Liver (tissue), 9 donors: Measurements from ENCODE around the gene IRF9. TPM values are rescaled to one million over a fixed set of nuclear protein-coding genes. Genes with fewer than 3 reads are reported as not detected.

Experiments used
- DNase-seq: peaks from one replicate; pipeline ENCODE4 v3.0.0-alpha.2; 2017; ENCODE audit warnings: low spot score
- H3K27ac ChIP-seq, 2 donors: one replicate each; pipeline ENCODE4 v1.7.0; 2013; ENCODE audit warnings: inconsistent platforms in 2 of 2, low read length in 2 of 2, control low read depth in 1 of 2, low read depth in 1 of 2, mild to moderate bottlenecking in 1 of 2
- H3K27me3 ChIP-seq, 4 donors: one replicate each; pipeline versions ENCODE4 v1.6.1 to v1.7.0; 2013; ENCODE audit warnings: low read length in 3 of 4, inconsistent platforms in 1 of 4, mild to moderate bottlenecking in 1 of 4, moderate library complexity in 1 of 4; ENCODE audit not compliant: control insufficient read depth in 4 of 4, insufficient read depth in 4 of 4
- H3K36me3 ChIP-seq, 4 donors: one replicate each; pipeline versions ENCODE4 v1.6.1 to v1.7.0; 2013; ENCODE audit warnings: low read length in 3 of 4, mild to moderate bottlenecking in 3 of 4, low read depth in 1 of 4, moderate library complexity in 1 of 4; ENCODE audit not compliant: control insufficient read depth in 4 of 4, insufficient read depth in 3 of 4
- H3K4me1 ChIP-seq, 4 donors: one replicate each; pipeline versions ENCODE4 v1.6.1 to v1.7.0; 2013; ENCODE audit warnings: low read length in 3 of 4, mild to moderate bottlenecking in 3 of 4, moderate library complexity in 1 of 4; ENCODE audit not compliant: control insufficient read depth in 4 of 4, insufficient read depth in 4 of 4
- H3K4me3 ChIP-seq, 3 donors: one replicate each; pipeline versions ENCODE4 v1.6.1 to v1.7.0; 2013; ENCODE audit warnings: low read length in 3 of 3, control low read depth in 1 of 3, low read depth in 1 of 3, mild to moderate bottlenecking in 1 of 3
- H3K9ac ChIP-seq, 2 donors: one replicate each; pipeline ENCODE4 v1.7.0; 2013; ENCODE audit warnings: low read length in 2 of 2, mild to moderate bottlenecking in 2 of 2, moderate library complexity in 2 of 2, control low read depth in 1 of 2, low read depth in 1 of 2
- H3K9me3 ChIP-seq, 4 donors: one replicate each; pipeline versions ENCODE4 v1.6.1 to v1.7.0; 2013; ENCODE audit warnings: low read length in 3 of 4; ENCODE audit not compliant: control insufficient read depth in 4 of 4
- EGR1 ChIP-seq, 2 donors: IDR thresholded peaks; 2 replicates each; pipeline ENCODE4 v1.6.1; 2016 to 2018; ENCODE audit warnings: antibody characterized with exemption in 2 of 2, low read depth in 2 of 2
- FOXA1 ChIP-seq: IDR thresholded peaks from 2 replicates; pipeline ENCODE4 v1.6.1; 2016; ENCODE audit warnings: antibody characterized with exemption
- FOXA2 ChIP-seq: IDR thresholded peaks from 2 replicates; pipeline ENCODE4 v1.6.1; 2016; ENCODE audit warnings: antibody characterized with exemption
- GABPA ChIP-seq, 2 donors: IDR thresholded peaks in 1 of 2; conservative IDR thresholded peaks in 1 of 2; 2 replicates each; pipeline ENCODE4 v1.6.1; 2016; ENCODE audit warnings: antibody characterized with exemption in 2 of 2, mild to moderate bottlenecking in 1 of 2, moderate library complexity in 1 of 2
- HNF4A ChIP-seq, 2 donors: conservative IDR thresholded peaks; 2 replicates each; pipeline ENCODE4 v1.6.1; 2016; ENCODE audit warnings: antibody characterized with exemption in 2 of 2, mild to moderate bottlenecking in 2 of 2
- HNF4G ChIP-seq: IDR thresholded peaks from 2 replicates; pipeline ENCODE4 v1.6.1; 2016; ENCODE audit warnings: antibody characterized with exemption
- JUND ChIP-seq, 2 donors: IDR thresholded peaks; 2 replicates each; pipeline ENCODE4 v1.6.1; 2016; ENCODE audit warnings: antibody characterized with exemption in 2 of 2
- NR2F2 ChIP-seq: IDR thresholded peaks from 2 replicates; pipeline ENCODE4 v1.6.1; 2016; ENCODE audit warnings: antibody characterized with exemption
- RAD21 ChIP-seq, 2 donors: IDR thresholded peaks; 2 replicates each; pipeline ENCODE4 v1.6.1; 2016; ENCODE audit warnings: antibody characterized with exemption in 2 of 2, mild to moderate bottlenecking in 2 of 2
- RXRA ChIP-seq, 2 donors: IDR thresholded peaks; 2 replicates each; pipeline ENCODE4 v1.6.1; 2017 to 2018; ENCODE audit warnings: antibody characterized with exemption in 2 of 2, mild to moderate bottlenecking in 1 of 2
- SP1 ChIP-seq: IDR thresholded peaks from 2 replicates; pipeline ENCODE4 v1.6.1; 2018; ENCODE audit warnings: antibody characterized with exemption, mild to moderate bottlenecking
- TAF1 ChIP-seq: conservative IDR thresholded peaks from 2 replicates; pipeline ENCODE4 v1.6.1; 2016; ENCODE audit warnings: antibody characterized with exemption, mild to moderate bottlenecking
- YY1 ChIP-seq: IDR thresholded peaks from 2 replicates; pipeline ENCODE4 v1.6.1; 2016; ENCODE audit warnings: antibody characterized with exemption, mild to moderate bottlenecking
- WGBS: extraction: QIAGEN DNeasy Blood & Tissue Kit; methylation state at CpG from one replicate; pipeline ENCODE4 v1.1.7; 2013; 5-methylcytosine and 5-hydroxymethylcytosine counted together
- polyA plus RNA-seq, 2 donors: library from polyadenylated mRNA; stranded (reverse) in 1 of 2; unstranded in 1 of 2; fragments of 200-250 nt in 1 of 2; fragments of >200 nt in 1 of 2; fragmentation: Nextera tagmentation in 1 of 2; extraction: Ambion mirVana in 1 of 2; gene quantifications; one replicate each; pipeline versions ENCODE4 v1.2.1 to v1.2.3, GENCODE V29; 2013 to 2015
- total RNA-seq, 2 donors: library from RNA; depleted of rRNA; stranded (reverse); fragments of >200 nt; gene quantifications; one replicate each; pipeline ENCODE4 v1.2.3, GENCODE V29; 2014
- TF ChIP-seq, protein P1 (sequence below): IDR thresholded peaks from 2 replicates; pipeline ENCODE4 v1.6.1; 2016; ENCODE audit warnings: antibody characterized with exemption
- TF ChIP-seq, protein P2 (sequence below): IDR thresholded peaks from 2 replicates; pipeline ENCODE4 v1.6.1; 2016; ENCODE audit warnings: antibody characterized with exemption
- TF ChIP-seq, protein P3 (sequence below): fragments of 150-350 bp; IDR thresholded peaks from 2 replicates; pipeline ENCODE4 v1.5.1; 2017; ENCODE audit warnings: improper control_type of control experiment, low read depth, low read length; ENCODE audit not compliant: missing input control
- TF ChIP-seq, protein P4 (sequence below): IDR thresholded peaks from 2 replicates; pipeline ENCODE4 v1.6.1; 2016; ENCODE audit warnings: antibody characterized with exemption, mild to moderate bottlenecking
- TF ChIP-seq, protein P5 (sequence below): IDR thresholded peaks from 2 replicates; pipeline ENCODE4 v1.6.1; 2016; ENCODE audit warnings: antibody characterized with exemption
- donor health status: healthy.
- donor health status: healthy.
- donor health status: healthy.
- donor health status: healthy.
- donor health status: healthy.

Gene IRF9, protein sequence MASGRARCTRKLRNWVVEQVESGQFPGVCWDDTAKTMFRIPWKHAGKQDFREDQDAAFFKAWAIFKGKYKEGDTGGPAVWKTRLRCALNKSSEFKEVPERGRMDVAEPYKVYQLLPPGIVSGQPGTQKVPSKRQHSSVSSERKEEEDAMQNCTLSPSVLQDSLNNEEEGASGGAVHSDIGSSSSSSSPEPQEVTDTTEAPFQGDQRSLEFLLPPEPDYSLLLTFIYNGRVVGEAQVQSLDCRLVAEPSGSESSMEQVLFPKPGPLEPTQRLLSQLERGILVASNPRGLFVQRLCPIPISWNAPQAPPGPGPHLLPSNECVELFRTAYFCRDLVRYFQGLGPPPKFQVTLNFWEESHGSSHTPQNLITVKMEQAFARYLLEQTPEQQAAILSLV
- total RNA-seq (10 to 100 TPM; 44.2 to 57.8 TPM), polyA plus RNA-seq (10 to 100 TPM; 37.9 to 60.9 TPM)

DNA sequence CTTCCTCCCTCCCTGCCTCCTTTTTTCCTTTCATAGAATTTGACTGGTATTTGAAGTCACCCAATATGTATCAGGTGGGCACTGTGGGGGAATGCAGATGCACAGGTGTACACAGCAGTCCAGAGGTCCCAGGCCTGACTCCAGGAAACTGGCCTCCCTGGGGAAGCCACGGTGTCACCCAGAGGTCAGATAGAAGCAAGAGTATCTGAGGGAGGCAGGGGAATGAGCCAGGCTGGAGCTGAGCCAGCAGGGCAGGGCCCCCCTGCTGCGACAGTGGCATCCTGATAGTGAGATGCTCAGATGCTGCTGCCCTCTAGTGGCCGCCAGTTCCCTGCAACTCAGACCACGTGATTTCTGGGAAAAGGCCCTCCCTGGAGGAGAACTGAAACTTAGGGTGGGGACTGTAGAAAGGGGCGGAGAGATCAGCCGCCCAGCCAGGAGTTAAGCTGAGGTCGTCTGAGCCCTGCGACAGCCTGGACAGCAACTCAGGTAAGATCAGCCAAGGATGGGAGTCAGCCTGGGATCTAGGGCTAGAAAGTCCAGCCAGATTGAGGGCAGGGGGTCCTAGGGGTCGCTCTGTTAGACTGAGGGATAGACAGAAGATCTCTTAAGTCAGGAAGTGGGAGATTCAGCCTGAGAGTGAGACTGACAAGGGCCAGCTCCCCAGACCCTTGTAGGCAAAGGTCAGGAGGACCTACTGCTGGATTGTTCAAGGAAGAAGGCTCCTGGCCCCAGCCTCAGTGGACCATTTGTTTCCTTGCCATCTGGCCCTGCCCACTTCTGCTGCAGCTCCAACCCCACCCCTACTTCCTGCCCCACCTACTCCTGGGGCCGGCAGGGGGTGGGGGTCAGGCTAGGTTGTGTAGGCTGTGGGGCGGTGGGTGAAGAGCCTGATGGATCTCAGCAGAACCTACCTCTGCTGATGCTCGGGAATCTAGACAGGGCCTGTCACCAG is at the start of gene IRF9:
IRF9 (plus strand) TSS at position 416 of the 955 bp plus-strand sequence. CDS start 880 bp downstream, outside the sequence.
- 1% methylated on average over 12 of the region's 12 CpGs for WGBS
- Histone ChIP-seq H3K9ac (peak within 1 kb of the TSS; percentile 50 to 87), H3K27me3 (no peaks in the 10 kb centered on the region), H3K4me1 (peaks cover 8 to 35% (median 29%) of the 10 kb centered on the region in 4 donors), H3K27ac (peak within 1 kb of the TSS; percentile 71 to 91), H3K36me3 (peaks cover 25 to 56% (median 43%) of the 10 kb centered on the region in 4 donors), H3K4me3 (peak within 1 kb of the TSS; percentile 63 to 81 (median 70)), H3K9me3 (no peaks in the 10 kb centered on the region)
- DNase-seq: peak; percentile 99
- TF ChIP-seq, protein P1, sequence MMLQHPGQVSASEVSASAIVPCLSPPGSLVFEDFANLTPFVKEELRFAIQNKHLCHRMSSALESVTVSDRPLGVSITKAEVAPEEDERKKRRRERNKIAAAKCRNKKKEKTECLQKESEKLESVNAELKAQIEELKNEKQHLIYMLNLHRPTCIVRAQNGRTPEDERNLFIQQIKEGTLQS: peak; percentile 71
- TF ChIP-seq SP1 (peak; percentile 94), HNF4A (conservative IDR thresholded peaks at IDR 0.05) (peak; percentile 73), YY1 (peak; percentile 87), RAD21 (IDR thresholded peaks at IDR 0.05) (peak; percentile 94 to 98), NR2F2 (peak; percentile 83), RXRA (IDR thresholded peaks at IDR 0.05) (peak; percentile 95 to 97), FOXA1 (peak; percentile 71), HNF4G (peak; percentile 69), EGR1 (IDR thresholded peaks at IDR 0.05; ENCODE audit: low read depth in 2 of 2) (peak in 1 of 2 donors; percentile 27), GABPA (IDR thresholded peaks at IDR 0.05 in 1 of 2, conservative IDR thresholded peaks at IDR 0.05 in 1 of 2) (peak in 1 of 2 donors; percentile 65), JUND (IDR thresholded peaks at IDR 0.05) (peak in 1 of 2 donors; percentile 69), FOXA2 (no peak), TAF1 (no peak)
- TF ChIP-seq, protein P2, sequence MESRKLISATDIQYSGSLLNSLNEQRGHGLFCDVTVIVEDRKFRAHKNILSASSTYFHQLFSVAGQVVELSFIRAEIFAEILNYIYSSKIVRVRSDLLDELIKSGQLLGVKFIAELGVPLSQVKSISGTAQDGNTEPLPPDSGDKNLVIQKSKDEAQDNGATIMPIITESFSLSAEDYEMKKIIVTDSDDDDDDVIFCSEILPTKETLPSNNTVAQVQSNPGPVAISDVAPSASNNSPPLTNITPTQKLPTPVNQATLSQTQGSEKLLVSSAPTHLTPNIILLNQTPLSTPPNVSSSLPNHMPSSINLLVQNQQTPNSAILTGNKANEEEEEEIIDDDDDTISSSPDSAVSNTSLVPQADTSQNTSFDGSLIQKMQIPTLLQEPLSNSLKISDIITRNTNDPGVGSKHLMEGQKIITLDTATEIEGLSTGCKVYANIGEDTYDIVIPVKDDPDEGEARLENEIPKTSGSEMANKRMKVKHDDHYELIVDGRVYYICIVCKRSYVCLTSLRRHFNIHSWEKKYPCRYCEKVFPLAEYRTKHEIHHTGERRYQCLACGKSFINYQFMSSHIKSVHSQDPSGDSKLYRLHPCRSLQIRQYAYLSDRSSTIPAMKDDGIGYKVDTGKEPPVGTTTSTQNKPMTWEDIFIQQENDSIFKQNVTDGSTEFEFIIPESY: peak; percentile 80
- TF ChIP-seq, protein P3, sequence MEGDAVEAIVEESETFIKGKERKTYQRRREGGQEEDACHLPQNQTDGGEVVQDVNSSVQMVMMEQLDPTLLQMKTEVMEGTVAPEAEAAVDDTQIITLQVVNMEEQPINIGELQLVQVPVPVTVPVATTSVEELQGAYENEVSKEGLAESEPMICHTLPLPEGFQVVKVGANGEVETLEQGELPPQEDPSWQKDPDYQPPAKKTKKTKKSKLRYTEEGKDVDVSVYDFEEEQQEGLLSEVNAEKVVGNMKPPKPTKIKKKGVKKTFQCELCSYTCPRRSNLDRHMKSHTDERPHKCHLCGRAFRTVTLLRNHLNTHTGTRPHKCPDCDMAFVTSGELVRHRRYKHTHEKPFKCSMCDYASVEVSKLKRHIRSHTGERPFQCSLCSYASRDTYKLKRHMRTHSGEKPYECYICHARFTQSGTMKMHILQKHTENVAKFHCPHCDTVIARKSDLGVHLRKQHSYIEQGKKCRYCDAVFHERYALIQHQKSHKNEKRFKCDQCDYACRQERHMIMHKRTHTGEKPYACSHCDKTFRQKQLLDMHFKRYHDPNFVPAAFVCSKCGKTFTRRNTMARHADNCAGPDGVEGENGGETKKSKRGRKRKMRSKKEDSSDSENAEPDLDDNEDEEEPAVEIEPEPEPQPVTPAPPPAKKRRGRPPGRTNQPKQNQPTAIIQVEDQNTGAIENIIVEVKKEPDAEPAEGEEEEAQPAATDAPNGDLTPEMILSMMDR: peak; percentile 98
- TF ChIP-seq, protein P4, sequence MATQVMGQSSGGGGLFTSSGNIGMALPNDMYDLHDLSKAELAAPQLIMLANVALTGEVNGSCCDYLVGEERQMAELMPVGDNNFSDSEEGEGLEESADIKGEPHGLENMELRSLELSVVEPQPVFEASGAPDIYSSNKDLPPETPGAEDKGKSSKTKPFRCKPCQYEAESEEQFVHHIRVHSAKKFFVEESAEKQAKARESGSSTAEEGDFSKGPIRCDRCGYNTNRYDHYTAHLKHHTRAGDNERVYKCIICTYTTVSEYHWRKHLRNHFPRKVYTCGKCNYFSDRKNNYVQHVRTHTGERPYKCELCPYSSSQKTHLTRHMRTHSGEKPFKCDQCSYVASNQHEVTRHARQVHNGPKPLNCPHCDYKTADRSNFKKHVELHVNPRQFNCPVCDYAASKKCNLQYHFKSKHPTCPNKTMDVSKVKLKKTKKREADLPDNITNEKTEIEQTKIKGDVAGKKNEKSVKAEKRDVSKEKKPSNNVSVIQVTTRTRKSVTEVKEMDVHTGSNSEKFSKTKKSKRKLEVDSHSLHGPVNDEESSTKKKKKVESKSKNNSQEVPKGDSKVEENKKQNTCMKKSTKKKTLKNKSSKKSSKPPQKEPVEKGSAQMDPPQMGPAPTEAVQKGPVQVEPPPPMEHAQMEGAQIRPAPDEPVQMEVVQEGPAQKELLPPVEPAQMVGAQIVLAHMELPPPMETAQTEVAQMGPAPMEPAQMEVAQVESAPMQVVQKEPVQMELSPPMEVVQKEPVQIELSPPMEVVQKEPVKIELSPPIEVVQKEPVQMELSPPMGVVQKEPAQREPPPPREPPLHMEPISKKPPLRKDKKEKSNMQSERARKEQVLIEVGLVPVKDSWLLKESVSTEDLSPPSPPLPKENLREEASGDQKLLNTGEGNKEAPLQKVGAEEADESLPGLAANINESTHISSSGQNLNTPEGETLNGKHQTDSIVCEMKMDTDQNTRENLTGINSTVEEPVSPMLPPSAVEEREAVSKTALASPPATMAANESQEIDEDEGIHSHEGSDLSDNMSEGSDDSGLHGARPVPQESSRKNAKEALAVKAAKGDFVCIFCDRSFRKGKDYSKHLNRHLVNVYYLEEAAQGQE: peak; percentile 91
- TF ChIP-seq, protein P5, sequence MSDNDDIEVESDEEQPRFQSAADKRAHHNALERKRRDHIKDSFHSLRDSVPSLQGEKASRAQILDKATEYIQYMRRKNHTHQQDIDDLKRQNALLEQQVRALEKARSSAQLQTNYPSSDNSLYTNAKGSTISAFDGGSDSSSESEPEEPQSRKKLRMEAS: peak; percentile 95
